ENCODE results near the gene LRRC56. TPM values are rescaled to one million over a fixed set of nuclear protein-coding genes. Genes with fewer than 3 reads are reported as not detected.

LRRC56 gene
- total RNA-seq, 4 donors from 2014 or later: 0.13 to 0.69 (median 0.20) TPM; not detected in 1

DNA sequence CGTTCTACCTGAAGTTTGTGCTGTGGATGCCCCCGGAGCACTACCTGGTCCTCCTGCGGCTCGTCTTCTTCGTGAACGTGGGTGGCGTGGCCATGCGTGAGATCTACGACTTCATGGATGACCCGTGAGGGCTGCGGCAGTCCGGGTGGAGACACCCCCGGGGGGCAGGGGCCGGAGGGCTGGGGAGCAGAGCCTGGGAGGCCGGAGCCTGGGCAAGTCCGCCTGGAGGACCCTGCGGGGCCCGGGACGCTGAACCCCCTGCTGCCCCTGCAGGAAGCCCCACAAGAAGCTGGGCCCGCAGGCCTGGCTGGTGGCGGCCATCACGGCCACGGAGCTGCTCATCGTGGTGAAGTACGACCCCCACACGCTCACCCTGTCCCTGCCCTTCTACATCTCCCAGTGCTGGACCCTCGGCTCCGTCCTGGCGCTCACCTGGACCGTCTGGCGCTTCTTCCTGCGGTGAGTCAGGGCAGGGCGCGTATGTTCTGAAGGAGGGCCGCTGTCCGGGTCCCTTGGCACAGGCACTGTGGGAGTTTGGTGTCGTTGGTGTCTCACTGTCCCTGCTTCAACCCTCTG lies 47.6 kb upstream of the LRRC56 start:
- Histone ChIP-seq H3K27me3 (no peaks in the 10 kb centered on the region), H3K9me3 (no peaks in the 10 kb centered on the region), H3K27ac (no peak overlapping the region), H3K36me3 (peaks cover 0 to 70% of the 10 kb centered on the region in 2 donors), H3K4me1 (no peaks in the 10 kb centered on the region), H3K4me3 (no peak overlapping the region)
- WGBS, 2 donors (ENCODE audit: low coverage in 1 of 2): 98% methylated on average over 11 of the region's 37 CpGs; no CpG with 5 or more reads in 1 of the 2 donors
- ATAC-seq: no peak
- TF ChIP-seq, protein P1, sequence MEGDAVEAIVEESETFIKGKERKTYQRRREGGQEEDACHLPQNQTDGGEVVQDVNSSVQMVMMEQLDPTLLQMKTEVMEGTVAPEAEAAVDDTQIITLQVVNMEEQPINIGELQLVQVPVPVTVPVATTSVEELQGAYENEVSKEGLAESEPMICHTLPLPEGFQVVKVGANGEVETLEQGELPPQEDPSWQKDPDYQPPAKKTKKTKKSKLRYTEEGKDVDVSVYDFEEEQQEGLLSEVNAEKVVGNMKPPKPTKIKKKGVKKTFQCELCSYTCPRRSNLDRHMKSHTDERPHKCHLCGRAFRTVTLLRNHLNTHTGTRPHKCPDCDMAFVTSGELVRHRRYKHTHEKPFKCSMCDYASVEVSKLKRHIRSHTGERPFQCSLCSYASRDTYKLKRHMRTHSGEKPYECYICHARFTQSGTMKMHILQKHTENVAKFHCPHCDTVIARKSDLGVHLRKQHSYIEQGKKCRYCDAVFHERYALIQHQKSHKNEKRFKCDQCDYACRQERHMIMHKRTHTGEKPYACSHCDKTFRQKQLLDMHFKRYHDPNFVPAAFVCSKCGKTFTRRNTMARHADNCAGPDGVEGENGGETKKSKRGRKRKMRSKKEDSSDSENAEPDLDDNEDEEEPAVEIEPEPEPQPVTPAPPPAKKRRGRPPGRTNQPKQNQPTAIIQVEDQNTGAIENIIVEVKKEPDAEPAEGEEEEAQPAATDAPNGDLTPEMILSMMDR (IDR thresholded peaks at IDR 0.05): no peak
- TF ChIP-seq EP300 (IDR thresholded peaks at IDR 0.05) (no peak), POLR2A (IDR thresholded peaks at IDR 0.05) (no peak)

DNA sequence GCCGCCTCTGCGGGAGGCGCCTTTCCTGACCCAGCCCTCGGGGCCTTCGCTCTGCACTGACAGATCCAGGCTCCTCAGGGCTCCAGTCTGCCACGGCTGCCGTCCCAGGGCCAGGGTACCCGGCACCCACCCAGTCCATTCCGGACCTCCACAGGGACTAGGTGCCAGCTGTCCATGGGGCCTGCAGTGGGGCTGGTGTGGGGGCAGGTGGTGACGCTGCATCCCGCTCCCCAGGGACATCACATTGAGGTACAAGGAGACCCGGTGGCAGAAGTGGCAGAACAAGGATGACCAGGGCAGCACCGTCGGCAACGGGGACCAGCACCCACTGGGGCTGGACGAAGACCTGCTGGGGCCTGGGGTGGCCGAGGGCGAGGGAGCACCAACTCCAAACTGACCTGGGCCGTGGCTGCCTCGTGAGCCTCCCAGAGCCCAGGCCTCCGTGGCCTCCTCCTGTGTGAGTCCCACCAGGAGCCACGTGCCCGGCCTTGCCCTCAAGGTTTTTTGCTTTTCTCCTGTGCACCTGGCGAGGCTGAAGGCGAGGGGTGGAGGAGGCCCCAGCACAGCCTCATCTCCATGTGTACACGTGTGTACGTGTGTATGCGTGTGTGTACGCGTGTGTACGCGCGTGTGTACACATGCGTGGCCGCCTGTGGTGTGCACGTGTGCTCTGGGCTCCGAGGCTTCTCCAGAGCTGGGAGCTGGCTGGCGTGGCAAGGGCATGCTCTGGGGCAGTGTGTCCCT lies 47.0 kb upstream of the LRRC56 start:
- Histone ChIP-seq H3K4me1 (no peaks in the 10 kb centered on the region), H3K36me3 (peaks cover 0 to 77% of the 10 kb centered on the region in 2 donors), H3K4me3 (no peak overlapping the region), H3K27ac (no peak overlapping the region), H3K27me3 (no peaks in the 10 kb centered on the region), H3K9me3 (no peaks in the 10 kb centered on the region)
- 90% methylated on average over 2 of the region's 38 CpGs; no CpG with 5 or more reads in 1 of the 2 donors for WGBS, 2 donors (ENCODE audit: low coverage in 1 of 2)
- no peak for ATAC-seq
- no peak for TF ChIP-seq POLR2A (IDR thresholded peaks at IDR 0.05)

DNA sequence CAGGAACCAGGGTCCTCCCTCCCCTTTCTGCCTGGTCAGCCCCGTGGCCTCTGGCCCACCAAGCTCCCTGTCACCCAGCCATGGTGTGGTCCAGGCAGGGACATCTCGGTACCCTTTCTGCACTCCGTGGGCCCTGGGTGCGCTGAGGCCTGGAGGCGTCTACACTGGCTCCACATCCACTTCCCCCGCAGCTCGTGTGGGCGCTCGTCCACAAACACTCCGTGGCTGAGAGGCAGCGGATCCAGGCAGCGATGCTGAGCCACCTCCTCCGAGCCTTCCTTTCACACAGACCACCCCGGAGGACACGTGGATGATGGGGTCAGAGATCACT lies 46.4 kb upstream of the LRRC56 start:
- TF ChIP-seq EP300 (IDR thresholded peaks at IDR 0.05): no peak
- TF ChIP-seq, protein P1 (IDR thresholded peaks at IDR 0.05): no peak
- no peak for TF ChIP-seq POLR2AphosphoS5 (IDR thresholded peaks at IDR 0.05)
- no peak for TF ChIP-seq POLR2A (IDR thresholded peaks at IDR 0.05)
- Histone ChIP-seq H3K27ac (no peak overlapping the region), H3K9me3 (no peaks in the 10 kb centered on the region), H3K4me3 (no peak overlapping the region), H3K27me3 (no peaks in the 10 kb centered on the region), H3K36me3 (peaks cover 0 to 82% of the 10 kb centered on the region in 2 donors), H3K4me1 (no peaks in the 10 kb centered on the region)
- 81% methylated on average over 12 of the region's 15 CpGs; no CpG with 5 or more reads in 1 of the 2 donors for WGBS, 2 donors (ENCODE audit: low coverage in 1 of 2)
- no peak for ATAC-seq

DNA sequence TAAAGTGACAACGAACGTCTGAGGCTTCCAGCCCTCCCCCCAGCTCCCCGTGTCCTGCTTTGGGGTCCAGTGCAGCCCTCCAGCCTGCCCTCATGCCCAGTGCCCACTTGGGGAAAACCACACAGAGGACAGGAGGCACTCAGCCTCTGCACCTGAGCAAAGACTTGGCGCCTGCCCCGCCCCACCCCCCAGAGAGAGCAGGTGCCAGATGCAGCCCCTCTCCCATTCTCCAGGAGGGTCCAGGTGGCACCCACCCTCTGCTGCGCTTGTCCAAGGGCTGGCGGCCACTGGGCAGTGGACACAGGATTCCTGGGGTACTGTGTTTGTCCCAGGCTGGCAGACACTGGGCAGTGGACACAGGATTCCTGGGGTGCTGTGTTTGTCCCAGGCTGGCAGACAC lies 46.0 kb upstream of the LRRC56 start:
- H3K36me3 ChIP-seq: peaks cover 0 to 87% of the 10 kb centered on the region in 2 donors
- WGBS, 2 donors (ENCODE audit: low coverage in 1 of 2): no CpG with 5 or more reads among the region's 7 CpGs
- TF ChIP-seq POLR2A (IDR thresholded peaks at IDR 0.05) (no peak), EP300 (IDR thresholded peaks at IDR 0.05) (no peak), POLR2AphosphoS5 (IDR thresholded peaks at IDR 0.05) (no peak)
- TF ChIP-seq, protein P1 (IDR thresholded peaks at IDR 0.05): no peak

DNA sequence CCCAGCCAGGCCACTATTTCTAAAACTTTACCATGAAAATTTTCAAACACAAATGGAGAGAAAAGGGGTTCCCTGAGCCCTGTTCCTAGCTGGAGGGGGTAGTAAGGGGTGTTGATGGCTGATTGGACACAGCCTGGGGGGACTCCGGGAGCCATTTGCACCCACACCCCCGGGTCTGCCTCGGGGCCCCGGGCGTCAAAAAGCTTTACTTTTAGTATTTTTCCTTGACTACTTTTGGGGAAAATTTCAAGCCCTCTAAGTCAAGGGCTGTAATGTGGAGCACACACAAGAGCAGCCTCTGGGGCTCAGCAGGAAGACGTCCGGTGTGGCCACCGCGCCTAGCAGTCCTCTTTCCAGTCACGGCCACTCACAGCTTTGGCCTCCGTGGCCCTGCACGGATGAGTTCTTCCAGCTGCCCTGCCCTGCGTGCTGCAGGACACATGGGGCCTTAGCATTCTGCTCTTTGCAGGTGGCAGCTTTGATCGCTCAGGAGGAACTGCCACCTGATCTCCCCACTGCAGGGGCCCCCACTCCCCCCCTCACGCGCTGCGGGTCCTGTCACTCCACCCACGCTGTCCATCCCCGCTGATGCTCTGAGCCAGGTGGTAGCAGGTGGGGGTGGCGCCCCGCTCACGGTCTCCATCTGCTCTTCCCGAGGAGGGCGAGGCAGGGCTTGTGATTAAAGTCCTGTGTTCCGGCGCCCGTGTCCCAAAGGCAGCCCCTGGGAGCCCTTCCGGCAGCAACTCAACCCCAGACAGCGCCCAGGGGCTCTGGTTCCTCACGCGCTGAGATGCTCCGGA lies 44.7 kb upstream of the LRRC56 start:
- Histone ChIP-seq H3K36me3 (peaks cover 0 to 91% of the 10 kb centered on the region in 2 donors), H3K4me1 (no peaks in the 10 kb centered on the region), H3K4me3 (no peak overlapping the region), H3K27ac (no peak overlapping the region), H3K27me3 (no peaks in the 10 kb centered on the region), H3K9me3 (no peaks in the 10 kb centered on the region)
- no peak for ATAC-seq
- TF ChIP-seq EP300 (IDR thresholded peaks at IDR 0.05) (no peak), POLR2AphosphoS5 (IDR thresholded peaks at IDR 0.05) (no peak)
- WGBS, 2 donors (ENCODE audit: low coverage in 1 of 2): 53% methylated on average over 11 of the region's 32 CpGs; no CpG with 5 or more reads in 1 of the 2 donors

More for the DNA sequence above, 46.0 kb upstream of the LRRC56 start:
- no peaks in the 10 kb centered on the region for H3K9me3 ChIP-seq
- no peak overlapping the region for H3K4me3 ChIP-seq
- no peak for ATAC-seq
- no peak overlapping the region for H3K27ac ChIP-seq
- H3K4me1 ChIP-seq: no peaks in the 10 kb centered on the region
- no peaks in the 10 kb centered on the region for H3K27me3 ChIP-seq

Measured in gastroesophageal sphincter (tissue), 4 donors.